Tibial artery (tissue), 4 donors: ENCODE data around the gene WAC.
"Not testable (repeated sequence)": the region's sequence is repeated elsewhere in the genome, so short reads cannot be mapped to it uniquely, and the experiment has no call there.

Experiments
- DNase-seq, 2 donors: peaks; one replicate each; pipeline ENCODE4 v3.0.0-alpha.2; 2019
- H3K27ac ChIP-seq, 2 donors: fragments of 200-600 bp; sonication (generic) in 1 of 2; 1 replicate in 1 of 2; 2 replicates in 1 of 2; pipeline ENCODE4 v1.5.1; 2018 to 2019; ENCODE audit warnings: mild to moderate bottlenecking in 1 of 2
- H3K27me3 ChIP-seq, 2 donors: fragments of 200-600 bp; sonication (generic) in 1 of 2; one replicate each; pipeline versions ENCODE4 v1.5.1 to v1.6.0; 2016 to 2019
- H3K36me3 ChIP-seq, 3 donors: fragments of 200-600 bp; sonication (generic) in 2 of 3; one replicate each; pipeline ENCODE4 v1.5.1; 2016 to 2019; ENCODE audit warnings: mild to moderate bottlenecking in 2 of 3
- H3K4me1 ChIP-seq, 4 donors: fragments of 200-600 bp; sonication (generic) in 2 of 4; 1 replicate in 3 of 4; 2 replicates in 1 of 4; pipeline ENCODE4 v1.5.1; 2016 to 2019
- H3K4me3 ChIP-seq, 2 donors: fragments of 200-600 bp; sonication (generic) in 1 of 2; 1 replicate in 1 of 2; 2 replicates in 1 of 2; pipeline ENCODE4 v1.5.1; 2018 to 2019; ENCODE audit warnings: mild to moderate bottlenecking in 2 of 2
- H3K9me3 ChIP-seq, 3 donors: fragments of 200-600 bp; sonication (generic) in 1 of 3; one replicate each; pipeline ENCODE4 v1.5.1; 2016 to 2019
- intact Hi-C: fragments of 100-400 bp; cut with DNase I; formaldehyde crosslinking; loops from one replicate; pipeline ENCODE4 v1.15.0; 2023; ENCODE audit warnings: low total_unique reads
- TF ChIP-seq, protein P1 (sequence below), 2 experiments: fragments of 200-600 bp in 1 of 2; fragments of 450-650 bp in 1 of 2; IDR thresholded peaks; one replicate each; pipeline ENCODE4 v1.5.1; 2017 to 2019; ENCODE audit warnings: antibody characterized with exemption in 2 of 2, mild to moderate bottlenecking in 1 of 2, moderate library complexity in 1 of 2

The WAC gene

DNA sequence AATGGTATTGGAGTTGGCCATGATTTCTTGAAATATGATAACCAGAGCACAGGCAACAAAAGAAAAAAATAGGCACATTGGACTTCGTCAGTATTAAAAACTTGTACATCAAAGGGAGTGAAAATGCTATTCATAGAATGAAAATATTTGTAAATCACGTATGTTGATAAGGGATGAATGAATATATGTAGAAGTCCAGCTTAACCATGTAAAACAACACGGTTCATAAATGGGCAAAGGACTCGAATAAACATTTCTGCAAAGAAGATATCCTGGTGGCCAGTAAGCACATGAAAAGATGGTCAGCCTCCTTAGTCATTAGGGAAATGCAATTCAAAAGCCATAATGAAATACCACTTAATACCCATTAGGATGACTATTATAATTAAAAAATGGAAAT is 68.1 kb downstream of the WAC start:
- no peaks in the 10 kb centered on the region for H3K27me3 ChIP-seq
- H3K27ac ChIP-seq, result no peak overlapping the region
- intact Hi-C loops, result no loop called here
- H3K36me3 ChIP-seq, result no peaks in the 10 kb centered on the region
- no peak overlapping the region for H3K4me3 ChIP-seq
- H3K4me1 ChIP-seq, result peaks cover 0 to 37% (median 15%) of the 10 kb centered on the region in 4 donors
- TF ChIP-seq, protein P1, sequence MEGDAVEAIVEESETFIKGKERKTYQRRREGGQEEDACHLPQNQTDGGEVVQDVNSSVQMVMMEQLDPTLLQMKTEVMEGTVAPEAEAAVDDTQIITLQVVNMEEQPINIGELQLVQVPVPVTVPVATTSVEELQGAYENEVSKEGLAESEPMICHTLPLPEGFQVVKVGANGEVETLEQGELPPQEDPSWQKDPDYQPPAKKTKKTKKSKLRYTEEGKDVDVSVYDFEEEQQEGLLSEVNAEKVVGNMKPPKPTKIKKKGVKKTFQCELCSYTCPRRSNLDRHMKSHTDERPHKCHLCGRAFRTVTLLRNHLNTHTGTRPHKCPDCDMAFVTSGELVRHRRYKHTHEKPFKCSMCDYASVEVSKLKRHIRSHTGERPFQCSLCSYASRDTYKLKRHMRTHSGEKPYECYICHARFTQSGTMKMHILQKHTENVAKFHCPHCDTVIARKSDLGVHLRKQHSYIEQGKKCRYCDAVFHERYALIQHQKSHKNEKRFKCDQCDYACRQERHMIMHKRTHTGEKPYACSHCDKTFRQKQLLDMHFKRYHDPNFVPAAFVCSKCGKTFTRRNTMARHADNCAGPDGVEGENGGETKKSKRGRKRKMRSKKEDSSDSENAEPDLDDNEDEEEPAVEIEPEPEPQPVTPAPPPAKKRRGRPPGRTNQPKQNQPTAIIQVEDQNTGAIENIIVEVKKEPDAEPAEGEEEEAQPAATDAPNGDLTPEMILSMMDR (IDR thresholded peaks at IDR 0.05), result no peak
- DNase-seq, result no peak
- no peaks in the 10 kb centered on the region for H3K9me3 ChIP-seq

DNA sequence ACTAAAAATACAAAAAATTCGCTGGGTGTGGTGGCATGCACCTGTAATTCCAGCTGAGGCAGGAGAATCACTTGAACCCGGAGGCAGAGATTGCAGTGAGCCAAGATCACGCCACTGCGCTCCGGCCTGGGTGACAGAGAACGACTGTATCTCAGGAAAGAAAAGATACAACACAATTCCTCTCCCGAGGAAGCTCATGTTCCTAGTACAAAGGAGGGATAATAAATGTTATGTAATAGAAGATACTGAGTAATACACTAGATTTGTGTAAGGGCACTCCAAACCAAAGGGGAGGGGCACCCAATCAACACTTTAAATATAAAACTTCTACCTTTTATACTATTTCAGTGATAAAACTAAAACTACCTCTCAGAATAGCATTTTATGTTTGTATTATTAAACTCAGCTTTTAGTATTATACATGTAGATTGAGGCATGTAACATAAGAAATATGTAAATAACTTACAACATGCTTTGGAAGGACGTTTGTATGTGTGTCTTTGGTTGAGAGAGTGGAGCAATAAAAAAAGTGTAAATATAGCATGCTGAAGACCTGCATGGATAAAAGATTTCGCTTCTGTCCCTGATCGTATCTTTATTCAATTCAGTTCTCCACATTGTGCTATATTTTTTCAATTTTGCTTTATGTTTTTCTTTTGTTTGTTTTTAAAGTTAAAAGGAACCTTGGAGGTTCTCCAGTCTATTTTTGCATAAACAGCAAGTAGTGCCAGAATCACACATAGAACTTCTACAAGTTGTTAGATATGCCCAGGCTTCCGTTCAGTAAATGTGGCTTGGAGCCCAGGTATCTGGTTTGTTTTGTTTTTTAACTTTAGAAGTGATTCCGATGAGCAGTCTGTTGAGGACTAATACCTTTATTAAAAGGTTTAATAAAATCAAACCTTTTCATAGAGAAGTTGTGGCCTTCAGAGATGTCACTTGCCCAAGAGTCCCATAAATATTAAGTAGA is 71.9 kb downstream of the WAC start:
- H3K4me1 ChIP-seq, result peaks cover 0 to 25% (median 15%) of the 10 kb centered on the region in 4 donors
- H3K27me3 ChIP-seq, result no peaks in the 10 kb centered on the region
- no peak overlapping the region for H3K4me3 ChIP-seq
- no peaks in the 10 kb centered on the region for H3K9me3 ChIP-seq
- intact Hi-C loops, result no loop called here
- peaks cover 10 to 20% (median 12%) of the 10 kb centered on the region in 3 donors for H3K36me3 ChIP-seq
- TF ChIP-seq, protein P1 (IDR thresholded peaks at IDR 0.05), result no peak
- DNase-seq, result no peak
- no peak overlapping the region for H3K27ac ChIP-seq

DNA sequence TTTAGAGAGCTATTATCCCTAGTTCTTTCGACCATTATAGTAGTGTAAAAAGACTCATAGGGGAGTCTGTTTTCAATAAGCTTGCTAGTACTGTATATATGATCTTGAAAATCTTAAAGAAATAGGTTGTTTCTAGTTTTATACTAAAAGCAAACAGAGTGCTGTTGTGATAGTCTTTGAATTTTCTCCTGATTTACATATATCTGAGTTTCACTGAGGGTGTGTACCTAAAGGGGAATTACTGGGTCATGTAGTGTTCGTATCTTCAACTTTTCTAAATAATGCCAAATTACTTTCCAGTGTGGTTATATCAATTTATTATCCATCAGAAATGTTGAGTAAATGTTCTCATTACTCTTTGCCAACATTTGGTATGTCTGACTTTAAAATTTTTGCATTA is 73.7 kb downstream of the WAC start:
- DNase-seq, result no peak
- no peak overlapping the region for H3K27ac ChIP-seq

DNA sequence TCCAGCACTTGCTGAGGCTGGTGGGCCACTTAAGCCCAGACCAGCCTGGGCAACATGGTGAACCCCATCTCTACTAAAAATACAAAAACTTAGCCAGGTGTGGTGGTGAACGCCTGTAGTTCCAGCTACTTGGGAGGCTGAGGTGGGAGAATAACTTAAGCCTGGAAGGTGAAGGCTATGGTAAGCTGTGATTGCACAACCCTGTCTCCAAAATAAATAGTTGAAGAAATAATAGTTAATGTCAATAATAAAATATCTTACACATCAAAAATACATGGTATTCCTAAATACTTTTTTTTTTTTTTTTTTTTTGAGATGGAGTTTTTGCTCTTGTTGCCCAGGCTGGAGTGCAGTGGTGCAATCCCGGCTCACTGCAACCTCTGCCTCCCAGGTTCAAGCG is 76.7 kb downstream of the WAC start:
- H3K9me3 ChIP-seq, H3K27me3 ChIP-seq, H3K4me3 ChIP-seq, intact Hi-C loops, H3K27ac ChIP-seq, DNase-seq: not testable (repeated sequence)
- Histone ChIP-seq H3K36me3 (peaks cover 51 to 66% (median 53%) of the 10 kb centered on the region in 3 donors), H3K4me1 (peaks cover 0 to 28% (median 9%) of the 10 kb centered on the region in 4 donors)

More for the DNA sequence above, 73.7 kb downstream of the WAC start:
- Histone ChIP-seq H3K9me3 (no peaks in the 10 kb centered on the region), H3K27me3 (no peaks in the 10 kb centered on the region), H3K4me3 (no peak overlapping the region), H3K36me3 (peaks cover 24 to 37% (median 27%) of the 10 kb centered on the region in 3 donors), H3K4me1 (peaks cover 0 to 21% (median 14%) of the 10 kb centered on the region in 4 donors)
- TF ChIP-seq, protein P1 (IDR thresholded peaks at IDR 0.05), result no peak
- intact Hi-C loops, result no loop called here

DNA sequence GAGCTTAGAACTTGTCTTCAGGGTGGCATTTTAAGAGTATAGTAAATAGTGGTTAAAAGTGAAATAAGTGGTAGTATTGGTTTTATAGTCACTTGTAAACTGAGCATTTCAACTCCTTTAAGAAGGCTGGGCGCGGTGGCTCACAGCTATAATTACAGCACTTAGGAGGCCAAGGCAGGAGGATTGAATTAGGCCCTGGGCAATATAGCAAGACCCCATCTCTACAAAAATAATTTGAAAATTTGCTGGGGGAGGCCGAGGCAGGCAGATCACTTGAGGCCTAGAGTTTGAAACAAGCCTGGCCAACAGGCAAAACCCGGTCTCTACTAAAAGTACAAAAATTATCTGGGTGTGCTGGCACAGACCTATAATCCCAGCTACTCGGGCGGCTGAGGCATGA is 80.0 kb downstream of the WAC start:
- Histone ChIP-seq H3K4me1 (peaks cover 0 to 13% (median 0%) of the 10 kb centered on the region in 4 donors), H3K4me3 (no peak overlapping the region), H3K27ac (no peak overlapping the region), H3K27me3 (no peaks in the 10 kb centered on the region), H3K36me3 (peaks cover 82 to 97% (median 85%) of the 10 kb centered on the region in 3 donors), H3K9me3 (no peaks in the 10 kb centered on the region)
- TF ChIP-seq, protein P1 (IDR thresholded peaks at IDR 0.05), result no peak
- intact Hi-C loops, result no loop called here
- no peak for DNase-seq

DNA sequence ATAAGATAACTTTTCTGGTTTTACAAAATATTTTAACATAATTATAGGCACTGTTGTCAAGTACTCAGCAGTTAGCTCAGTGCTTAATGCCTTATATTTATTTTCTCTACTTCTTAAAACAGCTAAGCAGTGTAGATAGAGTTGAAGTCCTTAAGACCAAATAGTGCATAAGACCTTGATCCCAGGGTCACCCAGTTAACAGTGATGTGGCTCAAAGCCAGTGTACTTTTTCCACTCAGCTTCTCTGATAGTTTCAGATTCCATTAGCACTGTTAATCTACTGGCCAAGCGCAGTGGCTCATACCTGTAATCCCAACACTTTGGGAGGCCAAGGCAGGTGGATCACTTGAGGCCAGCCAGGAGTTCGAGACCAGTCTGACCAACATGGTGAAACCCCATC is 83.6 kb downstream of the WAC start:
- TF ChIP-seq, protein P1 (IDR thresholded peaks at IDR 0.05), result no peak
- Histone ChIP-seq H3K4me3 (no peak overlapping the region), H3K36me3 (peaks cover 74 to 83% (median 83%) of the 10 kb centered on the region in 3 donors), H3K9me3 (no peaks in the 10 kb centered on the region), H3K27ac (no peak overlapping the region), H3K4me1 (peaks cover 0 to 13% (median 0%) of the 10 kb centered on the region in 4 donors), H3K27me3 (no peaks in the 10 kb centered on the region)
- intact Hi-C loops, result no loop called here
- DNase-seq, result no peak
